Neutrophil (primary cell): Measurements from ENCODE around the gene CCDC3.

Source experiments
- H3K27ac ChIP-seq: fragments of 200-600 bp; sonication (generic); 2 replicates; pipeline ENCODE4 v1.5.1; 2016; ENCODE audit warnings: mild to moderate bottlenecking, moderate library complexity
- H3K27me3 ChIP-seq: fragments of 200-600 bp; sonication (generic); 2 replicates; pipeline ENCODE4 v1.6.0; 2016; ENCODE audit warnings: mild to moderate bottlenecking
- H3K36me3 ChIP-seq: fragments of 200-600 bp; sonication (generic); 2 replicates; pipeline ENCODE4 v1.5.1; 2017
- H3K4me1 ChIP-seq, 2 experiments: fragments of 200-600 bp in 1 of 2; sonication (generic) in 1 of 2; 1 replicate in 1 of 2; 2 replicates in 1 of 2; pipeline versions ENCODE4 v1.5.1 to v1.6.1; 2013 to 2016; ENCODE audit warnings: low read depth in 1 of 2, low read length in 1 of 2, mild to moderate bottlenecking in 1 of 2, moderate library complexity in 1 of 2; ENCODE audit not compliant: control insufficient read depth in 1 of 2, insufficient read depth in 1 of 2
- H3K4me3 ChIP-seq, 2 experiments: fragments of 200-600 bp in 1 of 2; sonication (generic) in 1 of 2; 1 replicate in 1 of 2; 2 replicates in 1 of 2; pipeline ENCODE4 v1.5.1; 2013 to 2016; ENCODE audit warnings: low read depth in 1 of 2, low read length in 1 of 2, mild to moderate bottlenecking in 1 of 2, moderate library complexity in 1 of 2
- H3K9me3 ChIP-seq: fragments of 200-600 bp; sonication (generic); 2 replicates; pipeline ENCODE4 v1.5.1; 2016
- CTCF ChIP-seq: fragments of 200-600 bp; sonication (generic); IDR thresholded peaks from 2 replicates; pipeline ENCODE4 v1.5.1; 2016; ENCODE audit warnings: antibody characterized with exemption

The CCDC3 gene

GRCh38 chr10:12896251-12896650 is 105.3 kb downstream of the CCDC3 start:
- H3K4me3 ChIP-seq: no peak overlapping the region
- no peak for TF ChIP-seq CTCF

GRCh38 chr10:12892924-12893323 is 108.6 kb downstream of the CCDC3 start:
- Histone ChIP-seq H3K27me3 (no peaks in the 10 kb centered on the region), H3K36me3 (no peaks in the 10 kb centered on the region), H3K27ac (no peak overlapping the region), H3K4me1 (no peaks in the 10 kb centered on the region), H3K9me3 (no peaks in the 10 kb centered on the region), H3K4me3 (no peak overlapping the region)
- no peak for TF ChIP-seq CTCF

More at GRCh38 chr10:12896251-12896650, 105.3 kb downstream of the CCDC3 start:
- H3K4me1 ChIP-seq: no peaks in the 10 kb centered on the region
- no peaks in the 10 kb centered on the region for H3K27me3 ChIP-seq
- no peak overlapping the region for H3K27ac ChIP-seq
- H3K36me3 ChIP-seq: no peaks in the 10 kb centered on the region
- H3K9me3 ChIP-seq: no peaks in the 10 kb centered on the region

GRCh38 chr10:12890958-12891357 is 110.6 kb downstream of the CCDC3 start:
- H3K9me3 ChIP-seq: no peaks in the 10 kb centered on the region
- TF ChIP-seq CTCF: no peak
- H3K4me3 ChIP-seq: no peak overlapping the region
- H3K27me3 ChIP-seq: no peaks in the 10 kb centered on the region
- H3K36me3 ChIP-seq: no peaks in the 10 kb centered on the region
- no peaks in the 10 kb centered on the region for H3K4me1 ChIP-seq
- no peak overlapping the region for H3K27ac ChIP-seq

DNA sequence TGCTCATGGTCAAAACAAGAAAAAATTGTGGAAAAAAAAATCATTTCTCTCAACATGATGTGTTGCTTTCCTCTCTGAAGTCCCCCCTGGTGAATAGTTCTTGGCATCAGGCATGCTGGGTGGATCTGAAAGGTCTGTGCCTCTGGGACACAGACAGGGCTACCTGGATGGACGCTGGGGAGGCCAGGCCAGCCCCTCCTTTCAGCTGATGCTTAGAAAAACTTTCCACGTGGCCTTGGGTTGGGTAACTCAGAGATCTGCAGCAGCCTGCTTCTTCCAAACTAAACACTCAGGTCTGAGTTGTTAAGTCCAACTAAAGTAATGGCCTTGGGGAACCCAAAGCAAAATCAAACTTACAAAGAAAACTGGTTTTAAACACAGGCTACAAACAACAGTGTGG is 113.0 kb downstream of the CCDC3 start:
- no peak overlapping the region for H3K4me3 ChIP-seq
- H3K27me3 ChIP-seq: no peaks in the 10 kb centered on the region
- H3K27ac ChIP-seq: no peak overlapping the region
- H3K4me1 ChIP-seq: no peaks in the 10 kb centered on the region
- no peak for TF ChIP-seq CTCF
- no peaks in the 10 kb centered on the region for H3K36me3 ChIP-seq
- no peaks in the 10 kb centered on the region for H3K9me3 ChIP-seq

DNA sequence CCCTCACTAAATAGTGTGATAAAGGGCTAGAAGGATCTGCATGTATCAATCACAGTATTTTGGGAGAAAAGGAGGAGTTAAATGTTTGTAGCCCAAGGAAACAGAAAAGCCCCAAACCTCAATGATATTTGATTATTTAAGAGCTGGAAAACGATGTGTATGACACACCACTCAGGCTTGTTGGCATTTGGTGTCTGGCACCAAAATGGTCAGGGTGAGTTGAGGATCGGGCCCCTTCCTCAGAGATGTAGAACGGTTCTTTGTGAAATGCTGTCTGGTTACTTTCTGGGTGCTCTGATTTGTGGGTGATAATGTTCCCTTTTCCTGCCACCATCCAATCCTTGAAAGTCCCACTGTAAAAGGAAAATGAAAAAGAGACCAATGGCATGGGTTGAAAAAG is 113.7 kb downstream of the CCDC3 start:
- Histone ChIP-seq H3K4me3 (no peak overlapping the region), H3K36me3 (no peaks in the 10 kb centered on the region), H3K27ac (no peak overlapping the region), H3K9me3 (no peaks in the 10 kb centered on the region), H3K4me1 (no peaks in the 10 kb centered on the region), H3K27me3 (no peaks in the 10 kb centered on the region)
- TF ChIP-seq CTCF: no peak

- no peaks in the 10 kb centered on the region for H3K27me3 ChIP-seq
Measured at GRCh38 chr10:12884851-12885250, 116.7 kb downstream of the CCDC3 start.

More at GRCh38 chr10:12884851-12885250, 116.7 kb downstream of the CCDC3 start:
- Histone ChIP-seq H3K4me1 (no peaks in the 10 kb centered on the region), H3K36me3 (no peaks in the 10 kb centered on the region), H3K4me3 (no peak overlapping the region), H3K9me3 (no peaks in the 10 kb centered on the region), H3K27ac (no peak overlapping the region)
- no peak for TF ChIP-seq CTCF
